CD4-positive, alpha-beta T cell treated with Interleukin-17A for 1 hour (primary cell): ENCODE measurements around the gene ASB18.
"Not testable (repeated sequence)": the region's sequence is repeated elsewhere in the genome, so short reads cannot be mapped to it uniquely, and the experiment has no call there.

ENCODE experiments used
- DNase-seq: peaks from one replicate; pipeline ENCODE4 v3.0.0-alpha.2; 2020

The ASB18 gene

GRCh38 chr2:236282406-236282805 is 18.2 kb upstream of the ASB18 start:
- no peak for DNase-seq

- DNase-seq, result no peak
Observed at GRCh38 chr2:236281423-236281822, 17.2 kb upstream of the ASB18 start.

- DNase-seq, result no peak
Observed at GRCh38 chr2:236273126-236273525, 8.9 kb upstream of the ASB18 start.

GRCh38 chr2:236271851-236272250 is 7.6 kb upstream of the ASB18 start:
- no peak for DNase-seq

GRCh38 chr2:236269876-236270275 is 5.7 kb upstream of the ASB18 start:
- DNase-seq, result not testable (repeated sequence)

GRCh38 chr2:236265675-236266074 is 1.5 kb upstream of the ASB18 start:
- no peak for DNase-seq

GRCh38 chr2:236262238-236262637 is 2.0 kb downstream of the ASB18 start:
- DNase-seq, result no peak

GRCh38 chr2:236261452-236261851 is 2.8 kb downstream of the ASB18 start:
- no peak for DNase-seq

- no peak for DNase-seq
Observed at GRCh38 chr2:236259371-236259770, 4.8 kb downstream of the ASB18 start.

GRCh38 chr2:236257575-236257974 is 6.6 kb downstream of the ASB18 start:
- DNase-seq, result no peak

- DNase-seq, result no peak
Observed at GRCh38 chr2:236257136-236257535, 7.1 kb downstream of the ASB18 start.

GRCh38 chr2:236256366-236256985 is 7.7 kb downstream of the ASB18 start:
- no peak for DNase-seq

GRCh38 chr2:236254674-236255073 is 9.5 kb downstream of the ASB18 start:
- DNase-seq, result no peak

- no peak for DNase-seq
Observed at GRCh38 chr2:236254001-236254400, 10.2 kb downstream of the ASB18 start.

- no peak for DNase-seq
Observed at GRCh38 chr2:236252602-236253001, 11.6 kb downstream of the ASB18 start.

GRCh38 chr2:236250909-236251579 is 13.2 kb downstream of the ASB18 start:
- DNase-seq, result no peak

GRCh38 chr2:236250286-236250685 is 13.9 kb downstream of the ASB18 start:
- no peak for DNase-seq

GRCh38 chr2:236249066-236249465 is 15.1 kb downstream of the ASB18 start:
- DNase-seq, result no peak

GRCh38 chr2:236246711-236247246 is 17.4 kb downstream of the ASB18 start:
- DNase-seq, result no peak

- no peak for DNase-seq
Observed at GRCh38 chr2:236244256-236244655, 19.9 kb downstream of the ASB18 start.

- no peak for DNase-seq
Observed at GRCh38 chr2:236242057-236242495, 22.1 kb downstream of the ASB18 start.

GRCh38 chr2:236241181-236242056 is 22.8 kb downstream of the ASB18 start:
- no peak for DNase-seq

- DNase-seq, result no peak
Observed at GRCh38 chr2:236240228-236240990, 23.8 kb downstream of the ASB18 start.
